H1 (cell line): ENCODE data around the gene ABHD12B. TPM values are rescaled to one million over a fixed set of nuclear protein-coding genes. Genes with fewer than 3 reads are reported as not detected.

Source experiments
- ATF2 ChIP-seq: IDR thresholded peaks from 2 replicates; pipeline ENCODE4 v1.6.1; 2012; ENCODE audit warnings: low read length, inconsistent platforms
- GABPA ChIP-seq: IDR thresholded peaks from 2 replicates; pipeline ENCODE4 v1.6.1; 2011; ENCODE audit warnings: mild to moderate bottlenecking, low read length, moderate library complexity, borderline replicate concordance; ENCODE audit not compliant: insufficient read depth
- KDM5A ChIP-seq: fragments of 200-600 bp; IDR thresholded peaks from 2 replicates; pipeline ENCODE4 v1.7.1; 2012; ENCODE audit warnings: mild to moderate bottlenecking, low read length, inconsistent platforms, mixed read lengths
- polyA plus RNA-seq, 7 experiments: library from polyadenylated mRNA; depleted of rRNA in 3 of 7; stranded (reverse) in 5 of 7; unstranded in 2 of 7; fragments of >200 nt in 5 of 7; fragments of 200-250 nt in 2 of 7; gene quantifications; 1 replicate in 5 of 7; 2 replicates in 1 of 7; 4 replicates in 1 of 7; pipeline versions ENCODE4 v1.2.1 to v1.2.3, GENCODE V29; 2011 to 2013; ENCODE audit warnings: missing spikeins in 2 of 7, mixed read lengths in 2 of 7
- total RNA-seq: library from RNA; stranded (reverse); fragmentation: NEBNext Ultra II Directional; extraction: Animal tissue kit (Norgen Biotek cat#: 25700); gene quantifications from 2 replicates; pipeline ENCODE4 v1.2.1, GENCODE V29; 2021

Gene ABHD12B
- total and polyA plus RNA-seq, 2 of the 8 experiments (the other 6 are each of a cell fraction or from before 2014, with no cell fraction given): 4.0 to 102 TPM

DNA sequence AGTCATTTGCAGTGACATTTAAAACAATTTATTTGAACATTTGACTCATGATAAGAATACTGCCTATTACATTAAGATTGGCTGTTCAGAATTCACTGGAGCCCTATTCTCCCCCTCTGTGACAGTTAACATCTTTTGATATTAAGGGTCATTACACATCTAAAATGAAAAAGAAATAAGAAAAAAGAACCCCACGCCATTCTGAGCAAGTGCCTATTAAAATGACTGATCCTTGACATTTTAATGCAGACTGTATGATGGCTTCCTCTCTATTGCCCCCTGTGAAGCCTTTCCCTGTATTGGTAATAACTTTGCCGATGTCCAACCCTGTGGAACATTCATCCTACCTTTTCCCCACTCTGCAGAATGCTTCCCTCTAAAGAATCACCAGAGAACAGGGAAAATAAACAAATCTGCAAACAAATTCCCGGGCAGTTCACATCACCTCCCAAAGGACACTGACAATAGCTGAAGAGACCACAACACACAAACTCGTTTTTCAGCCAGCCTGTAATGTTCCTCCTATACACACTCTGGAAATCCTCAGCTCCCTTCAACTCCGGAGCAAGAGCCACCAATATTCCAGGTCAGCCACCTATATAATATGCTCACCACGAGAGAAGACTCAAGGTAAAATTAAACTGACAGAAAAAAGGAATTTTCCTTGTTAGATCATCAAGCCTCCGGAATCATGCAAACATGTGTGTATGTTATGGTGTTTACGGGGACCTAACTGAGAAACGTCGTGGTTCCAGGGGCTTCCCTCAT is 42.9 kb upstream of the ABHD12B start (continued):
- TF ChIP-seq KDM5A (no peak), ATF2 (no peak), GABPA (no peak)
